ENCODE measurements around the gene SNRK. TPM values are rescaled to one million over a fixed set of nuclear protein-coding genes. Genes with fewer than 3 reads are reported as not detected.

SNRK gene
- total RNA-seq, 1 experiment from 2014 or later, result 14.4 TPM

DNA sequence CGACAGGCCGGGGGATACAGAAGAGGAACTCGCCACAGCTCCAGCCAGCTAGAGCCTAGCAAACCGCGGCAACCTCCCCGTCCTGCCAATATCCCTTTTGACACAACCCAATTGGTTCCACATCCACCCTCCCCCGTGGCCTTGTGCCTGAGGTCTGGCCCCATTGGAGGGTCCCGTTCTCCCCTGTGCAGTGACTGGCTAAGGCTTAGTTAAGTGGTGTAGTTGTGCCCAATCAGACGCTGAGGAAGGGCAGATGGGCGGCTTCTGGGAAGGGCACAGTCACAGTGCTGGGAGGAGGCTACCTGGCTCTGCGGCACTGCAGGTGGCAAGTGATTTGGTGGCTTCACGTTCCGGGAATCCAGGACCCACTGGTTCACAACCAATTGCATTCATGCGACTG, 78.6 kb downstream of the SNRK start:
- ChIA-PET POLR2A (ENCODE audit: unreplicated experiment) (no interaction called here), CTCF (no interaction called here)
- no peaks in the 10 kb centered on the region for H3F3A ChIP-seq (ENCODE audit: insufficient read depth, low read depth)
- H3K27ac ChIP-seq, result no peak overlapping the region
- H3K27me3 ChIP-seq (ENCODE audit: insufficient read depth, low read depth), result no peaks in the 10 kb centered on the region
- intact Hi-C loops (cut with micrococcal nuclease; ENCODE audit: unreplicated experiment), result no loop called here
- no peaks in the 10 kb centered on the region for H4K20me1 ChIP-seq (ENCODE audit: insufficient read depth)
- TF ChIP-seq EZH2 (IDR thresholded peaks at IDR 0.05; ENCODE audit: low read depth), result no peak
- no peak for TF ChIP-seq CTCF (conservative IDR thresholded peaks at IDR 0.05)
- H3K4me2 ChIP-seq, result no peak overlapping the region
- no peak for DNase-seq
- no peaks in the 10 kb centered on the region for H3K36me3 ChIP-seq (ENCODE audit: low read depth)
- no peak overlapping the region for H2AFZ ChIP-seq
- H3K79me2 ChIP-seq (ENCODE audit: low read depth), result no peaks in the 10 kb centered on the region
- H3K4me1 ChIP-seq (replicated peaks; ENCODE audit: insufficient read depth), result no peaks in the 10 kb centered on the region
- no peaks in the 10 kb centered on the region for H3K9me3 ChIP-seq (ENCODE audit: insufficient read depth, low read depth)
- H3K9me2 ChIP-seq (ENCODE audit: insufficient read depth), result no peaks in the 10 kb centered on the region
- no TSS peak for BruUV-seq (replicated peaks)
- H3K4me3 ChIP-seq, result no peak overlapping the region

DNA sequence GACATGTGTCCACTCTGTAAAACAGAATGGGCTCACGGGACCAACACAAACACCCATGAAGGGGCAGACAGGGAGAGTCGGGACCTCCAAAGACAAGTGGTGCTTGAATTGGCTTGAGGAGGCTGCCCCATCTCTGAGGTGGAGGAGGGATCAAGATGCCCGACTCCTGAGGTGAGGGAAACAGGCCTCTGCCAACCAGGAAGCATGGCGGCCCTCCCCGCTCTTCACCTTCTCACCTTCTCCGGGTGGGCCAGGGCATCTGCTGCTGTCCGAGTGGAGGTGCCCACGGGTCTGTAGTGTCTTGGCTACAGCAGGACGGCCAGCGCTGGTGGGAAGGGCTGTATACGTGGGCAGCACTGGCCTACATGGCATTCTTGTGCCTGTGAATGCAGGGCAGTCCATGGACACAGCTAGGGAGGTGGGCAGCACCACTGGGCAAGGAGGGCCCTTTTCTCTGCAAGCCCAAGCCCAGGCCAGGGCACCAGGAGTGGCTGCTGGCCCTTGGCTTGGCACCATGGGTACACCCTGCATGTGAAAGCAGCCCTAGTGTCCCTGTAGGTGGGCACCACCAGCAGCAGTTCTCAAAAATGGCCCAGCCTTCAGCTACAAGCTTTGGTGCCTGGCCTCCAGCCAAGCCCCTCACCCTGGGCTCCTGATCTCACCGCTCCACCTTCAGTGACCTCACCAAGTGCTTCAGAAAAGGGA, 79.4 kb downstream of the SNRK start:
- H3K4me3 ChIP-seq, result no peak overlapping the region
- CTCF ChIA-PET, result no interaction called here
- BruUV-seq (replicated peaks), result no TSS peak
- no peak overlapping the region for H2AFZ ChIP-seq
- H3K4me2 ChIP-seq, result no peak overlapping the region
- no peaks in the 10 kb centered on the region for H3K9me2 ChIP-seq (ENCODE audit: insufficient read depth)
- no peaks in the 10 kb centered on the region for H3K4me1 ChIP-seq (replicated peaks; ENCODE audit: insufficient read depth)
- H3K27me3 ChIP-seq (ENCODE audit: insufficient read depth, low read depth), result no peaks in the 10 kb centered on the region
- no peaks in the 10 kb centered on the region for H3K79me2 ChIP-seq (ENCODE audit: low read depth)
- H3K27ac ChIP-seq, result no peak overlapping the region
- no peak for DNase-seq
- no peaks in the 10 kb centered on the region for H3K36me3 ChIP-seq (ENCODE audit: low read depth)
- TF ChIP-seq CTCF (conservative IDR thresholded peaks at IDR 0.05) (no peak), EZH2 (IDR thresholded peaks at IDR 0.05; ENCODE audit: low read depth) (no peak)
- POLR2A ChIA-PET (ENCODE audit: unreplicated experiment), result no interaction called here
- no peaks in the 10 kb centered on the region for H3K9me3 ChIP-seq (ENCODE audit: insufficient read depth, low read depth)
- H4K20me1 ChIP-seq (ENCODE audit: insufficient read depth), result no peaks in the 10 kb centered on the region
- H3F3A ChIP-seq (ENCODE audit: insufficient read depth, low read depth), result no peaks in the 10 kb centered on the region
- intact Hi-C loops (cut with micrococcal nuclease; ENCODE audit: unreplicated experiment), result no loop called here

- Histone ChIP-seq H3K27ac (no peak overlapping the region), H3K27me3 (ENCODE audit: insufficient read depth, low read depth) (no peaks in the 10 kb centered on the region), H3K4me3 (no peak overlapping the region), H3F3A (ENCODE audit: insufficient read depth, low read depth) (no peaks in the 10 kb centered on the region), H2AFZ (no peak overlapping the region), H3K79me2 (ENCODE audit: low read depth) (no peaks in the 10 kb centered on the region), H3K4me2 (no peak overlapping the region), H3K36me3 (ENCODE audit: low read depth) (no peaks in the 10 kb centered on the region), H3K9me3 (ENCODE audit: insufficient read depth, low read depth) (no peaks in the 10 kb centered on the region), H3K9me2 (ENCODE audit: insufficient read depth) (no peaks in the 10 kb centered on the region), H3K4me1 (replicated peaks; ENCODE audit: insufficient read depth) (no peaks in the 10 kb centered on the region), H4K20me1 (ENCODE audit: insufficient read depth) (no peaks in the 10 kb centered on the region)
- POLR2A ChIA-PET (ENCODE audit: unreplicated experiment), result no interaction called here
- no peak for DNase-seq
- intact Hi-C loops (cut with micrococcal nuclease; ENCODE audit: unreplicated experiment), result no loop called here
- BruUV-seq (replicated peaks), result no TSS peak
- no peak for TF ChIP-seq CTCF (conservative IDR thresholded peaks at IDR 0.05)
- TF ChIP-seq EZH2 (IDR thresholded peaks at IDR 0.05; ENCODE audit: low read depth), result no peak
- CTCF ChIA-PET, result no interaction called here
These were observed 80.1 kb downstream of the SNRK start for GRCh38 chr3:43366481-43366880.
